K562 (cell line): ENCODE results near the gene FGF14. TPM values are rescaled to one million over a fixed set of nuclear protein-coding genes. Genes with fewer than 3 reads are reported as not detected.

ENCODE experiments used
- ATAC-seq: fragments of 200-7000 bp; cut with Tn5 transposase; 3 replicates; pipeline ENCODE4 v1.9.1; 2020; ENCODE audit warnings: moderate library complexity
- BruUV-seq: library from RNA; stranded (reverse); fragments of 400-500 nt; replicated peaks from 2 replicates; lab custom pipeline; 2021; lab: Mats Ljungman, UMichigan
- CTCF ChIA-PET: fragments of 300-600 bp; formaldehyde crosslinking; extraction: SDS; loops from one replicate; lab custom pipeline; 2021; ENCODE audit warnings: low intra/inter-chr PET ratio; lab: Yijun Ruan, JAX
- POLR2A ChIA-PET: fragments of 300-600, 350-650 bp; sonication (Branson Sonifier 250); formaldehyde crosslinking; extraction: SDS; loops from one replicate; lab custom pipeline; 2021; ENCODE audit warnings: antibody characterized with exemption, inconsistent platforms; lab: Yijun Ruan, JAX
- DNase-seq, 4 experiments: peaks; one replicate each; pipeline versions ENCODE4 v3.0.0 to v3.0.0-alpha.2; 2011 to 2018; ENCODE audit warnings: low spot score in 3 of 4, mixed read lengths in 3 of 4; ENCODE audit errors: extremely low read depth in 1 of 4
- FAIRE-seq: peaks from 2 replicates; lab custom pipeline; 2011; peaks lifted over from hg19 to GRCh38; lab: Jason Lieb, UNC
- H2AFZ ChIP-seq: 2 replicates; pipeline ENCODE4 v1.6.0; 2011; ENCODE audit warnings: low read depth, low read length, control low read depth, inconsistent platforms
- H3K27ac ChIP-seq: fragments of 200-600 bp; 3 replicates; pipeline ENCODE4 v1.8.0; 2011; ENCODE audit warnings: low read depth, mild to moderate bottlenecking, control low read depth, inconsistent platforms, low read length, moderate library complexity, mixed read lengths; ENCODE audit errors: extremely low read depth
- H3K27me3 ChIP-seq, 2 experiments: fragments of 300-600 bp in 1 of 2; 2 replicates in 1 of 2; 3 replicates in 1 of 2; pipeline versions ENCODE4 v1.6.0 to v1.8.0; 2011; ENCODE audit warnings: inconsistent platforms in 2 of 2, low read length in 2 of 2, mild to moderate bottlenecking in 1 of 2, mixed read lengths in 1 of 2, moderate library complexity in 1 of 2; ENCODE audit not compliant: control insufficient read depth in 2 of 2, insufficient read depth in 2 of 2
- H3K36me3 ChIP-seq: fragments of 300-600 bp; 3 replicates; pipeline ENCODE4 v1.8.0; 2011; ENCODE audit warnings: mild to moderate bottlenecking, low read length, inconsistent platforms; ENCODE audit not compliant: control insufficient read depth, insufficient read depth
- H3K4me1 ChIP-seq, 2 experiments: fragments of 200-600 bp in 1 of 2; replicated peaks in 1 of 2; 2 replicates in 1 of 2; 3 replicates in 1 of 2; pipeline versions ENCODE4 v1.5.1 to v1.8.0; 2011; ENCODE audit warnings: inconsistent platforms in 2 of 2, low read length in 2 of 2, mild to moderate bottlenecking in 1 of 2, mixed read lengths in 1 of 2, moderate library complexity in 1 of 2; ENCODE audit not compliant: control insufficient read depth in 2 of 2, insufficient read depth in 2 of 2
- H3K4me2 ChIP-seq: 2 replicates; pipeline ENCODE4 v1.6.1; 2011; ENCODE audit warnings: low read length, control low read depth, inconsistent platforms, mixed read lengths; ENCODE audit not compliant: insufficient read depth
- H3K4me3 ChIP-seq: fragments of 200-600 bp; sonication (generic), shearing (Covaris generic); 2 replicates; pipeline ENCODE4 v1.5.1; 2016; ENCODE audit warnings: control low read depth, inconsistent platforms
- H3K79me2 ChIP-seq: fragments of 200-600 bp; 3 replicates; pipeline ENCODE4 v1.8.0; 2011; ENCODE audit warnings: low read length, inconsistent platforms; ENCODE audit not compliant: control insufficient read depth, insufficient read depth
- H3K9ac ChIP-seq, 2 experiments: 2 replicates each; pipeline versions ENCODE4 v1.6.0 to v1.6.1; 2011; ENCODE audit warnings: low read depth in 2 of 2, low read length in 2 of 2, control low read depth in 1 of 2, inconsistent platforms in 1 of 2, mild to moderate bottlenecking in 1 of 2, mixed read lengths in 1 of 2; ENCODE audit not compliant: insufficient read depth in 1 of 2
- H3K9me1 ChIP-seq: one replicate; pipeline ENCODE4 v1.6.0; 2011; ENCODE audit warnings: inconsistent platforms, mild to moderate bottlenecking, low read length, moderate library complexity; ENCODE audit not compliant: control insufficient read depth, insufficient read depth
- H3K9me3 ChIP-seq: replicated peaks from 2 replicates; pipeline ENCODE4 v1.5.1; 2011; ENCODE audit warnings: low read depth, low read length, inconsistent platforms; ENCODE audit not compliant: control insufficient read depth, insufficient read depth
- H4K20me1 ChIP-seq: replicated peaks from 2 replicates; pipeline ENCODE4 v1.6.1; 2011; ENCODE audit warnings: low read length, inconsistent platforms, mixed read lengths; ENCODE audit not compliant: control insufficient read depth, insufficient read depth
- REST ChIP-seq, 2 experiments: fragments of 450-650 bp; formaldehyde crosslinking in 1 of 2; IDR thresholded peaks; 2 replicates each; pipeline versions ENCODE4 v1.4.0 to v1.6.1; 2014 to 2020; ENCODE audit warnings: mild to moderate bottlenecking in 2 of 2, borderline replicate concordance in 1 of 2, low read depth in 1 of 2
- SIN3B ChIP-seq: fragments of 450-650 bp; IDR thresholded peaks from 2 replicates; pipeline ENCODE4 v1.6.1; 2017; ENCODE audit warnings: low read depth, mild to moderate bottlenecking, moderate library complexity
- SMARCA4 ChIP-seq: fragments of 450-650 bp; IDR thresholded peaks from 2 replicates; pipeline ENCODE4 v1.6.1; 2016
- TGIF2 ChIP-seq: sonication (generic); formaldehyde crosslinking; IDR thresholded peaks from 2 replicates; pipeline ENCODE4 v1.8.1; 2022; ENCODE audit warnings: mild to moderate bottlenecking, missing genetic modification reagents, moderate library complexity
- ZNF23 ChIP-seq: fragments of 250-450 bp; sonication (Bioruptor Pico); IDR thresholded peaks from 2 replicates; pipeline ENCODE4 v1.4.0; 2020; ENCODE audit warnings: mild to moderate bottlenecking
- ZNF280A ChIP-seq: fragments of 450-650 bp; IDR thresholded peaks from 2 replicates; pipeline ENCODE4 v1.6.1; 2018; ENCODE audit warnings: mild to moderate bottlenecking, low read depth; ENCODE audit not compliant: partially characterized antibody
- ZNF347 ChIP-seq: fragments of 450-650 bp; formaldehyde crosslinking; IDR thresholded peaks from 2 replicates; pipeline ENCODE4 v1.4.0; 2020; ENCODE audit warnings: low read depth, mild to moderate bottlenecking, moderate library complexity
- WGBS: fragments of 100-300 bp; shearing (Covaris generic); methylation state at CpG from one replicate; pipeline ENCODE4 v1.1.6; 2016; ENCODE audit warnings: low coverage, mixed read lengths; ENCODE audit not compliant: insufficient coverage; ENCODE audit errors: missing lambda C conversion rate; 5-methylcytosine and 5-hydroxymethylcytosine counted together
- in situ Hi-C: fragments of 300-500 bp; cut with MboI; formaldehyde crosslinking; loops from 4 replicates; pipeline ENCODE4 v1.15.0; 2018; ENCODE audit warnings: inconsistent platforms, mixed read lengths
- intact Hi-C: fragments of 100-400 bp; cut with micrococcal nuclease; formaldehyde crosslinking; loops from 2 replicates; pipeline ENCODE4 v1.14.2; 2022
- polyA plus RNA-seq, 8 experiments: library from polyadenylated mRNA; depleted of rRNA in 4 of 8; stranded (reverse) in 5 of 8; unstranded in 3 of 8; fragments of >200 nt; fragmentation: Nextera tagmentation in 2 of 8; fragmentation: Illumina TruSeq in 1 of 8; extraction: Ambion mirVana in 2 of 8; extraction: Trizol in 1 of 8; gene quantifications; 2 replicates each; pipeline versions ENCODE4 v1.2.1 to v1.2.3, GENCODE V29; 2011 to 2014; ENCODE audit warnings: inconsistent platforms in 1 of 8, missing spikeins in 1 of 8
- total RNA-seq, 7 experiments: library from RNA; depleted of rRNA in 6 of 7; stranded (reverse); fragments of >200 nt in 6 of 7; fragmentation: Illumina TruSeq in 2 of 7; extraction: Trizol in 2 of 7; gene quantifications; 2 replicates each; pipeline versions ENCODE4 v1.2.1 to v1.2.3, GENCODE V29; 2011 to 2021; ENCODE audit warnings: low replicate concordance in 1 of 7

FGF14 gene
- total and polyA plus RNA-seq, 9 of the 15 experiments (the other 6 are each of a cell fraction or from before 2014, with no cell fraction given) = not detected

GRCh38 chr13:102359264-102359663 is 42.6 kb downstream of the FGF14 start:
- H3K9me1 ChIP-seq = no peaks in the 10 kb centered on the region
- no peak overlapping the region for H3K9ac ChIP-seq
- ATAC-seq (no peak), FAIRE-seq (no peak)
- H3K36me3 ChIP-seq = no peaks in the 10 kb centered on the region
- BruUV-seq = no TSS peak
- 0% methylated on average over 2 of the region's 2 CpGs for WGBS
- no peak overlapping the region for H3K27ac ChIP-seq
- H3K4me1 ChIP-seq = no peaks in the 10 kb centered on the region
- H3K9me3 ChIP-seq = no peaks in the 10 kb centered on the region
- no peak overlapping the region for H3K4me2 ChIP-seq
- POLR2A ChIA-PET = no interaction called here
- in situ Hi-C loops = no loop called here
- TF ChIP-seq SMARCA4 (no peak), ZNF280A (no peak), ZNF347 (no peak), TGIF2 (CRISPR knock-in tag) (no peak), SIN3B (no peak), ZNF23 (CRISPR knock-in tag) (no peak), REST (IDR thresholded peaks at IDR 0.05; ENCODE audit: borderline replicate concordance) (no peak), REST (CRISPR knock-in tag; IDR thresholded peaks at IDR 0.05; ENCODE audit: low read depth) (no peak)
- TF ChIP-seq, all 486 proteins: peak for 0
- DNase-seq = no peak
- no peaks in the 10 kb centered on the region for H4K20me1 ChIP-seq
- no peak overlapping the region for H3K4me3 ChIP-seq
- intact Hi-C loops = no loop called here
- H3K27me3 ChIP-seq = no peaks in the 10 kb centered on the region
- no peaks in the 10 kb centered on the region for H3K79me2 ChIP-seq
- no peak overlapping the region for H2AFZ ChIP-seq
- CTCF ChIA-PET = no interaction called here
